Ovary (tissue), 3 donors: ENCODE results near the gene PHYHD1.

ENCODE experiments used
- EP300 ChIP-seq: sonication (generic); formaldehyde crosslinking; IDR thresholded peaks from one replicate; pipeline ENCODE4 v1.6.1; 2017; ENCODE audit warnings: antibody characterized with exemption
- POLR2A ChIP-seq: fragments of 450-650 bp; IDR thresholded peaks from one replicate; pipeline ENCODE4 v1.6.1; 2017; ENCODE audit warnings: antibody characterized with exemption, mild to moderate bottlenecking, moderate library complexity
- TF ChIP-seq, protein P1 (sequence below), 3 donors: fragments of 450-650 bp in 2 of 3; fragments of 200-600 bp in 1 of 3; IDR thresholded peaks; one replicate each; pipeline versions ENCODE4 v1.5.1 to v1.8.0; 2016 to 2022; ENCODE audit warnings: antibody characterized with exemption in 3 of 3, mild to moderate bottlenecking in 1 of 3
- donor health status: DM: no; HTN: no; CAD: no.

DNA sequence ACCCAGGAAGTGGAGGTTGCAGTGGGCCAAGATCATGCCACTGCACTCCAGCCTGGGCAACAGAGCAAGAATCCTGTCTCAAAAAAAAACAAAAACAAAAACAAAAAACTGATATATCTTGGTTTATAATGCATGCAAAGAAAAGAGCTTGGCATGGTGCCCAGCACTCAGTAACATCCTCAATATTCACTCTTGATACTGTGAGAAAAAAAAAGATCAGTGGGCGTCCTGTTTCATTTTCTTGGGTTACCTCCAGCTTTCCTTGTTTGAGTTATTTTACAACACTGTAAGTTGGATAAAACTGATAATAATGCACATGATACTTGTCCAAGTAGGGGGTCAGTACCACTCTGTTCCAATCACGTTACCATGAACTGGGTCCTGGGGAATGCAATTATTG is 7.8 kb downstream of the PHYHD1 start:
- TF ChIP-seq POLR2A (no peak), EP300 (no peak)
- TF ChIP-seq, protein P1, sequence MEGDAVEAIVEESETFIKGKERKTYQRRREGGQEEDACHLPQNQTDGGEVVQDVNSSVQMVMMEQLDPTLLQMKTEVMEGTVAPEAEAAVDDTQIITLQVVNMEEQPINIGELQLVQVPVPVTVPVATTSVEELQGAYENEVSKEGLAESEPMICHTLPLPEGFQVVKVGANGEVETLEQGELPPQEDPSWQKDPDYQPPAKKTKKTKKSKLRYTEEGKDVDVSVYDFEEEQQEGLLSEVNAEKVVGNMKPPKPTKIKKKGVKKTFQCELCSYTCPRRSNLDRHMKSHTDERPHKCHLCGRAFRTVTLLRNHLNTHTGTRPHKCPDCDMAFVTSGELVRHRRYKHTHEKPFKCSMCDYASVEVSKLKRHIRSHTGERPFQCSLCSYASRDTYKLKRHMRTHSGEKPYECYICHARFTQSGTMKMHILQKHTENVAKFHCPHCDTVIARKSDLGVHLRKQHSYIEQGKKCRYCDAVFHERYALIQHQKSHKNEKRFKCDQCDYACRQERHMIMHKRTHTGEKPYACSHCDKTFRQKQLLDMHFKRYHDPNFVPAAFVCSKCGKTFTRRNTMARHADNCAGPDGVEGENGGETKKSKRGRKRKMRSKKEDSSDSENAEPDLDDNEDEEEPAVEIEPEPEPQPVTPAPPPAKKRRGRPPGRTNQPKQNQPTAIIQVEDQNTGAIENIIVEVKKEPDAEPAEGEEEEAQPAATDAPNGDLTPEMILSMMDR (IDR thresholded peaks at IDR 0.05), result no peak
